Activated CD4-positive, alpha-beta T cell treated with anti-CD3 and anti-CD28 coated beads for 48 hours (primary cell): ENCODE results near the gene ANKRD45.
"Not testable (repeated sequence)": the region's sequence is repeated elsewhere in the genome, so short reads cannot be mapped to it uniquely, and the experiment has no call there.

ENCODE experiments used
- DNase-seq: peaks from one replicate; pipeline ENCODE4 v3.0.0-alpha.2; 2020

The ANKRD45 gene

GRCh38 chr1:173669491-173669941 is at the start of gene ANKRD45:
ANKRD45 (minus strand) TSS chr1:173669851; CDS start chr1:173659418, 10,433 bp downstream.
- DNase-seq: peak; percentile 35

- DNase-seq: no peak
Measured at GRCh38 chr1:173717238-173717637, 47.6 kb upstream of the ANKRD45 start.

GRCh38 chr1:173715538-173715844 is 45.8 kb upstream of the ANKRD45 start:
- DNase-seq: no peak

GRCh38 chr1:173714759-173715537 is 45.3 kb upstream of the ANKRD45 start, which contains the start of gene KLHL20:
KLHL20 (plus strand) TSS chr1:173714981; CDS start chr1:173716044, 1,063 bp downstream.
- peak; percentile 88 for DNase-seq

- DNase-seq: no peak
Measured at GRCh38 chr1:173714441-173714758, 44.7 kb upstream of the ANKRD45 start.

- DNase-seq: no peak
Measured at GRCh38 chr1:173708787-173709186, 39.1 kb upstream of the ANKRD45 start.

GRCh38 chr1:173705117-173705516 is 35.5 kb upstream of the ANKRD45 start:
- no peak for DNase-seq

- no peak for DNase-seq
Measured at GRCh38 chr1:173702736-173703135, 33.1 kb upstream of the ANKRD45 start.

GRCh38 chr1:173701299-173701698 is 31.6 kb upstream of the ANKRD45 start:
- DNase-seq: not testable (repeated sequence)

GRCh38 chr1:173693238-173693637 is 23.6 kb upstream of the ANKRD45 start:
- no peak for DNase-seq

GRCh38 chr1:173688300-173688699 is 18.6 kb upstream of the ANKRD45 start:
- DNase-seq: no peak

GRCh38 chr1:173685121-173685520 is 15.5 kb upstream of the ANKRD45 start:
- not testable (repeated sequence) for DNase-seq

GRCh38 chr1:173683838-173684237 is 14.2 kb upstream of the ANKRD45 start:
- DNase-seq: not testable (repeated sequence)

GRCh38 chr1:173682184-173682583 is 12.5 kb upstream of the ANKRD45 start:
- no peak for DNase-seq

GRCh38 chr1:173680152-173680551 is 10.5 kb upstream of the ANKRD45 start:
- DNase-seq: not testable (repeated sequence)

- DNase-seq: not testable (repeated sequence)
Measured at GRCh38 chr1:173674496-173674895, 4.8 kb upstream of the ANKRD45 start.

- no peak for DNase-seq
Measured at GRCh38 chr1:173666646-173667045, 3.0 kb downstream of the ANKRD45 start.

- no peak for DNase-seq
Measured at GRCh38 chr1:173663159-173663558, 6.5 kb downstream of the ANKRD45 start.

- no peak for DNase-seq
Measured at GRCh38 chr1:173661763-173662162, 7.9 kb downstream of the ANKRD45 start.

GRCh38 chr1:173661271-173661670 is 8.4 kb downstream of the ANKRD45 start:
- DNase-seq: no peak

- no peak for DNase-seq
Measured at GRCh38 chr1:173660306-173660705, 9.3 kb downstream of the ANKRD45 start.

- DNase-seq: no peak
Measured at GRCh38 chr1:173648880-173649605, 20.6 kb downstream of the ANKRD45 start.

GRCh38 chr1:173646656-173647055 is 23.0 kb downstream of the ANKRD45 start:
- DNase-seq: no peak

- DNase-seq: not testable (repeated sequence)
Measured at GRCh38 chr1:173642450-173643139, 27.1 kb downstream of the ANKRD45 start.
